B cell (primary cell): ENCODE data around the gene ARRB1. TPM values are rescaled to one million over a fixed set of nuclear protein-coding genes. Genes with fewer than 3 reads are reported as not detected.

Experiments used
- ATAC-seq: fragments of 200-7000 bp; cut with Tn5 transposase; one replicate; pipeline ENCODE4 v1.10.0; 2021; ENCODE audit warnings: low read depth, mild to moderate bottlenecking, moderate number of reproducible peaks, moderate library complexity
- CTCF ChIA-PET: fragments of 350-600 bp; sonication (Branson Sonifier 250); formaldehyde crosslinking; loops from one replicate; lab custom pipeline; 2021; ENCODE audit warnings: antibody characterized with exemption, inconsistent platforms; lab: Charles Lee
- POLR2A ChIA-PET: fragments of 350-600 bp; sonication (Branson Sonifier 250); formaldehyde crosslinking; loops from one replicate; lab custom pipeline; 2021; ENCODE audit warnings: antibody characterized with exemption; lab: Charles Lee
- DNase-seq: peaks from one replicate; pipeline ENCODE4 v3.0.0; 2013
- H2AFZ ChIP-seq: 2 replicates; pipeline ENCODE4 v1.6.1; 2012; ENCODE audit warnings: mild to moderate bottlenecking, low read depth, low read length; ENCODE audit not compliant: insufficient read depth, poor library complexity, severe bottlenecking
- H3K27ac ChIP-seq, 2 donors: 1 replicate in 1 of 2; 2 replicates in 1 of 2; pipeline ENCODE4 v1.5.1; 2012 to 2013; ENCODE audit warnings: low read length in 2 of 2, mild to moderate bottlenecking in 2 of 2, moderate library complexity in 1 of 2
- H3K27me3 ChIP-seq, 4 experiments: fragments of 200-600 bp in 1 of 4; sonication (generic) in 1 of 4; replicated peaks in 1 of 4; 1 replicate in 2 of 4; 2 replicates in 2 of 4; pipeline versions ENCODE4 v1.6.1 to v1.7.0; 2013 to 2016; ENCODE audit warnings: low read length in 3 of 4, mild to moderate bottlenecking in 2 of 4, mixed read lengths in 1 of 4, moderate library complexity in 1 of 4; ENCODE audit not compliant: insufficient read depth in 4 of 4, control insufficient read depth in 3 of 4; ENCODE audit errors: control extremely low read depth in 1 of 4
- H3K36me3 ChIP-seq, 2 experiments: replicated peaks in 1 of 2; 1 replicate in 1 of 2; 2 replicates in 1 of 2; pipeline versions ENCODE4 v1.6.1 to v1.7.1; 2013; ENCODE audit warnings: low read length in 1 of 2; ENCODE audit not compliant: insufficient read depth in 2 of 2, control insufficient read depth in 1 of 2; ENCODE audit errors: control extremely low read depth in 1 of 2, extremely low read depth in 1 of 2
- H3K4me1 ChIP-seq, 2 donors: fragments of 200-600 bp in 1 of 2; sonication (generic) in 1 of 2; 1 replicate in 1 of 2; 2 replicates in 1 of 2; pipeline versions ENCODE4 v1.5.1 to v1.6.1; 2013 to 2017; ENCODE audit warnings: low read length in 2 of 2; ENCODE audit not compliant: control insufficient read depth in 2 of 2, insufficient read depth in 2 of 2
- H3K4me2 ChIP-seq: replicated peaks from 2 replicates; pipeline ENCODE3; 2012; ENCODE audit warnings: mild to moderate bottlenecking, low read depth, low read length; ENCODE audit not compliant: poor library complexity, severe bottlenecking
- H3K4me3 ChIP-seq, 5 experiments: fragments of 200-600 bp in 1 of 5; sonication (generic) in 1 of 5; 1 replicate in 3 of 5; 2 replicates in 2 of 5; pipeline versions ENCODE4 v1.5.1 to v1.7.0; 2011 to 2016; ENCODE audit warnings: low read length in 4 of 5, mild to moderate bottlenecking in 4 of 5, low read depth in 2 of 5, control low read depth in 1 of 5, moderate library complexity in 1 of 5; ENCODE audit not compliant: insufficient read depth in 1 of 5; ENCODE audit errors: control extremely low read depth in 1 of 5, extremely low read depth in 1 of 5
- H3K79me2 ChIP-seq: fragments of 200-600 bp; sonication (generic); one replicate; pipeline ENCODE4 v1.6.0; 2016; ENCODE audit warnings: low read length; ENCODE audit not compliant: control insufficient read depth, insufficient read depth
- H3K9ac ChIP-seq: fragments of 200-600 bp; sonication (generic); 2 replicates; pipeline ENCODE4 v1.6.1; 2017; ENCODE audit warnings: mild to moderate bottlenecking, low read length, moderate library complexity
- H3K9me3 ChIP-seq, 3 donors: one replicate each; pipeline versions ENCODE4 v1.6.1 to v1.7.1; 2013; ENCODE audit warnings: low read length in 2 of 3; ENCODE audit not compliant: control insufficient read depth in 2 of 3, insufficient read depth in 1 of 3; ENCODE audit errors: control extremely low read depth in 1 of 3
- H4K20me1 ChIP-seq: 2 replicates; pipeline ENCODE4 v1.6.0; 2012; ENCODE audit warnings: mild to moderate bottlenecking, low read length; ENCODE audit not compliant: insufficient read depth, control insufficient read depth, poor library complexity, severe bottlenecking
- H3K27ac Mint-ChIP-seq: one replicate; pipeline ENCODE4 v1.8.0; 2021; ENCODE audit warnings: mixed read lengths
- H3K27me3 Mint-ChIP-seq: one replicate; pipeline ENCODE4 v1.8.0; 2021; ENCODE audit warnings: mixed read lengths
- H3K4me1 Mint-ChIP-seq: one replicate; pipeline ENCODE4 v1.8.0; 2021; ENCODE audit warnings: mixed read lengths
- H3K4me3 Mint-ChIP-seq: one replicate; pipeline ENCODE4 v1.8.0; 2021; ENCODE audit warnings: mixed read lengths
- H3K9me3 Mint-ChIP-seq: one replicate; pipeline ENCODE4 v1.8.0; 2022; ENCODE audit warnings: mixed read lengths; ENCODE audit not compliant: insufficient read depth
- EZH2 ChIP-seq: IDR thresholded peaks from 2 replicates; pipeline ENCODE4 v1.6.1; 2012; ENCODE audit warnings: borderline replicate concordance, low read depth, mild to moderate bottlenecking, moderate library complexity, low read length; ENCODE audit not compliant: insufficient read depth, poor library complexity, severe bottlenecking
- WGBS: methylation state at CpG from one replicate; pipeline ENCODE4 v1.1.5; 2013; ENCODE audit warnings: missing lambda C conversion rate; ENCODE audit not compliant: insufficient coverage; 5-methylcytosine and 5-hydroxymethylcytosine counted together
- intact Hi-C: fragments of 100-400 bp; cut with micrococcal nuclease; formaldehyde crosslinking; loops from one replicate; pipeline ENCODE4 v1.10.0; 2022
- polyA plus RNA-seq: library from polyadenylated mRNA; depleted of rRNA; stranded (reverse); fragments of >200 nt; gene quantifications from 2 replicates; pipeline ENCODE4 v1.2.3, GENCODE V29; 2012
- total RNA-seq, 2 donors: library from RNA; stranded (reverse); fragments of 120-200 nt in 1 of 2; gene quantifications; 1 replicate in 1 of 2; 2 replicates in 1 of 2; pipeline versions ENCODE4 v1.2.3 to v1.2.4, GENCODE V29; 2013 to 2022
- TF ChIP-seq, protein P1 (sequence below): fragments of 200-600 bp; IDR thresholded peaks from one replicate; pipeline ENCODE4 v1.8.0; 2022; ENCODE audit warnings: antibody characterized with exemption, mild to moderate bottlenecking

Gene ARRB1
- total and polyA plus RNA-seq, 2 donors (not counting 1 experiment from before 2014, with no cell fraction given), result 1.0 to 1.9 TPM

DNA sequence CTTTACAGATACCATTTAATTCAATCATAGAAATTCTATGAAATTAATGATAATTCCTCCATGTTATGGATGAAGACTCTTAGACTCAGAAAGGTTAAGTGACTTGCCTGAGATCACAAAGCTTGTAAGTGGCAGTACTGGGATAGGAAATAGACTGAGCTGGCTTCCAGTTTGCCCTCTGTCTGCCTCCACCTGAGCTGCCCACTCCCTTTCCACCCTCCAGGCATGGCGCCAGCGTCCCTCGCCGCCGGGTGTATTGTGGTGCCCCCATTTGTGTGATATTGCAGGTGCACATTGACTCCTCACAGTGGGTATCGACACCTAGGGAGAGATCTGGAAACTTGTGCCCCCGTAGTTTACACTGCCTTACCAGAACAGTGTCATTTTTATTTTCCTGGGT is 38.5 kb upstream of the ARRB1 start:
- ChIA-PET CTCF (interaction anchor here (0.6 to 13.7 kb wide), 14 partner anchors 11 to 578 kb away, joined by 3 to 347 read pairs (median 4); no protein-coding TSS in a partner anchor), POLR2A (no interaction called here)
- H3K27ac Mint-ChIP-seq, result no peak overlapping the region
- Histone ChIP-seq H3K79me2 (no peaks in the 10 kb centered on the region), H3K9ac (no peak overlapping the region), H3K27ac (no peak overlapping the region), H3K27me3 (peaks cover 0 to 10% (median 3%) of the 10 kb centered on the region in 4 experiments), H2AFZ (no peak overlapping the region), H3K9me3 (no peaks in the 10 kb centered on the region), H4K20me1 (no peaks in the 10 kb centered on the region), H3K4me3 (no peak overlapping the region), H3K4me1 (peaks cover 4% of the 10 kb centered on the region in 2 donors), H3K4me2 (no peak overlapping the region), H3K36me3 (no peaks in the 10 kb centered on the region)
- H3K4me3 Mint-ChIP-seq, result no peak overlapping the region
- H3K27me3 Mint-ChIP-seq, result peaks cover 14% of the 10 kb centered on the region
- 90% methylated on average over 7 of the region's 7 CpGs for WGBS
- intact Hi-C loops, result no loop called here
- no peaks in the 10 kb centered on the region for H3K4me1 Mint-ChIP-seq
- no peak for TF ChIP-seq EZH2
- TF ChIP-seq, protein P1, sequence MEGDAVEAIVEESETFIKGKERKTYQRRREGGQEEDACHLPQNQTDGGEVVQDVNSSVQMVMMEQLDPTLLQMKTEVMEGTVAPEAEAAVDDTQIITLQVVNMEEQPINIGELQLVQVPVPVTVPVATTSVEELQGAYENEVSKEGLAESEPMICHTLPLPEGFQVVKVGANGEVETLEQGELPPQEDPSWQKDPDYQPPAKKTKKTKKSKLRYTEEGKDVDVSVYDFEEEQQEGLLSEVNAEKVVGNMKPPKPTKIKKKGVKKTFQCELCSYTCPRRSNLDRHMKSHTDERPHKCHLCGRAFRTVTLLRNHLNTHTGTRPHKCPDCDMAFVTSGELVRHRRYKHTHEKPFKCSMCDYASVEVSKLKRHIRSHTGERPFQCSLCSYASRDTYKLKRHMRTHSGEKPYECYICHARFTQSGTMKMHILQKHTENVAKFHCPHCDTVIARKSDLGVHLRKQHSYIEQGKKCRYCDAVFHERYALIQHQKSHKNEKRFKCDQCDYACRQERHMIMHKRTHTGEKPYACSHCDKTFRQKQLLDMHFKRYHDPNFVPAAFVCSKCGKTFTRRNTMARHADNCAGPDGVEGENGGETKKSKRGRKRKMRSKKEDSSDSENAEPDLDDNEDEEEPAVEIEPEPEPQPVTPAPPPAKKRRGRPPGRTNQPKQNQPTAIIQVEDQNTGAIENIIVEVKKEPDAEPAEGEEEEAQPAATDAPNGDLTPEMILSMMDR, result no peak
- DNase-seq (no peak), ATAC-seq (no peak)
- H3K9me3 Mint-ChIP-seq, result no peaks in the 10 kb centered on the region

DNA sequence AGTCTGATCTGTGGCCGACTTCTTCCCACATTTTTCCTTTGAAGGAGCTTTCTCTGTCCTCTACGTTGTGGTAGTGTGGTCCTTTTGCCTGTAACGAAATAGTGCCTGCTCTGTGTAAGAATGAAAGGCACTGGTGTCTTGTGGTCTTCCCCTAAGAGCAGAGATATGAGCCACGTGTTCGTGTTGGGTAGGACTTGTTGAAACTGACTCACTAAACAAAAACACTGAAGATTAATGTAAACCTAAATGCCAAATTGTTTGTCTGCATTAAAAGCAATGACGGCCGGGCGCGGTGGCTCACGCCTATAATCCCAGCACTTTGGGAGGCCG is 37.8 kb upstream of the ARRB1 start:
- no peak overlapping the region for H3K4me2 ChIP-seq
- no peak overlapping the region for H3K9ac ChIP-seq
- H3K36me3 ChIP-seq, result no peaks in the 10 kb centered on the region
- H3K79me2 ChIP-seq, result no peaks in the 10 kb centered on the region
- Mint-ChIP-seq H3K9me3 (no peaks in the 10 kb centered on the region), H3K4me1 (peaks cover 2% of the 10 kb centered on the region), H3K27me3 (peaks cover 18% of the 10 kb centered on the region), H3K27ac (no peak overlapping the region), H3K4me3 (no peak overlapping the region)
- no peaks in the 10 kb centered on the region for H4K20me1 ChIP-seq
- H3K4me3 ChIP-seq, result no peak overlapping the region
- DNase-seq (no peak), ATAC-seq (no peak)
- ChIA-PET CTCF (interaction anchor here (0.8 to 13.7 kb wide), 13 partner anchors 9 to 930 kb away, joined by 3 to 347 read pairs (median 6); no protein-coding TSS in a partner anchor), POLR2A (interaction anchor here (1.3 kb wide), 1 partner anchor 11 kb away, joined by 3 read pairs; no protein-coding TSS in a partner anchor)
- intact Hi-C loops, result no loop called here
- no peaks in the 10 kb centered on the region for H3K9me3 ChIP-seq
- peaks cover 0 to 10% (median 3%) of the 10 kb centered on the region in 4 experiments for H3K27me3 ChIP-seq
- H3K4me1 ChIP-seq, result peaks cover 4 to 6% of the 10 kb centered on the region in 2 donors
- WGBS, result 82% methylated on average over 6 of the region's 11 CpGs
- H3K27ac ChIP-seq, result no peak overlapping the region
- no peak for TF ChIP-seq EZH2
- no peak overlapping the region for H2AFZ ChIP-seq
